Measurements from ENCODE around the gene MET.

The MET gene

DNA sequence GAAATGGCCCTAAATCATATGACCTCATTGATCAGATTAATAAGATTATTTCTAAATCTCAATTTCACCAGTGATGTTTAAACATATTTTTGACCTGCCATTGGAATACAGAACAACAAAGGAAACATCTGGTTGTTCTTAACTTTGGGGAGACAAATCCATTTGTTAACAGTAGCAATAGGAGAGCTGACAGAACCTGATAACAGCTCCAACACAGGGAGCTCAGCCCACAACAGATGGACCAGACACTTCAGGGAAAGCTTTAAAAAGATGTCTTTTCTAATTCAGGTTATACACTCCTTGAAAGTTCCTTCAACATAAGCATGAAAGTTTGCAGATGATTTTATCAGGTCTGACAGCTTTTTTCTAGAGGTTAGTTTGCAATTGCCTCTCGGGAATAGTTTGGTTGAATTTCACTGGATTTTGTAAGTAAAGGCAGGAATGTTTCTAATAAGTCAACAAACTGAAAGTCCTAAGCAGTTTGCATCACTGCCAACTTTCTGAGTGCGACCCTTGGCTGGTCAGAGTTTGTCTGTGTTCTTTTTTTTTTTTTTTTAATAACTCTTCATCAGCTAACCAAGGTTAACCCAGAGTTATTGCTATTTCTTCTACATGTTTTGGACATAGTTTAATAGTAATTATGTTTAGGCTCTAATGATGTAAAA, 6.5 kb upstream of the MET start:
- no peak for DNase-seq (ENCODE audit: low read depth)

GRCh38 chr7:116669769-116670168, 2.2 kb upstream of the MET start:
- no peak for DNase-seq (ENCODE audit: low read depth)

DNA sequence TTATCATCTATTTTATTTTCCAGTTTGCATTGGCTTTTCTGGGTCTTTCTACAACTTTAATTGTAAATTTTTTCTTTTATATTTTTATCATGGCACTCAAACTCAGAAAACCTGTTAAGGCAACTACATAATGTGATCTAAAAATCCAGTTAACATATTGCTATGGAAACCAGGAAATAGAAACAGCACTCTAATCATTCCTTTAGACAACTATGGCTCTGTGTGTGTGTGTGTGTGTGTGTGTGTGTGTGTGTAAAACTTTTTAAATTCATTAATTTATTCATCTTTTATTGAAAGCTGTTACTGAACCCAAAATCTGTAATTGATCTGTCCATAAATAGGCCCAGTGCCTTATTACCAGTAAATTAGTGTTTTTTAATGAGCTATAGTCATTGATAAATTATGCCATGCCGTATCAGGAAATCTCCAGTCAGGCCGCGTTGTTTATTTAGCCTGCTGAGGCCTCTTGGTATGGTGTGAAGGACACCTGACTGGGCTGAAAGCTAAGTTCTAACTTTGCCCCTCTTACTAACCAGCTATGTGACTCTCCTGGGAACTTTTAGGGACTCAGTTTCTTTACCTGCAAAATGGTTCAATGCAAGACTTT, 1.5 kb upstream of the MET start:
- DNase-seq (ENCODE audit: low read depth): no peak

DNA sequence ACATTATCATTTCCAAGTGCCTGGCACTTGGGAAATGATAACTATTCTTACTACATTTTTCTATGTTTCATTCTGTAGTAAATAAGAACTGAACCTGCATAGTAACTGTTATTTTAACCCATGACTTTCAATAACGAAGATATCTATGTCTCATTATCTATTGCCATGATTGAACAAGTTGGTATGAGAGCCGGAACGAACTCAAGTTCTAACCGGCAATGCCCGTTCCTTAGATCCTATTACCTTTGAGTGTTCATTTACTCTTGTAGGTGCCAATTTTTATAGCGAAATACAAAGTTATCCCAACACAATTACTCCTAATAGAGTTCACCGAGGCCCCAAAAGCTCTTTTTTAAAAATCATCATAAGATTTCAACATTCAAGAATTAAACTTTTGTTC, 885 bp upstream of the MET start:
- no peak for DNase-seq (ENCODE audit: low read depth)

DNA sequence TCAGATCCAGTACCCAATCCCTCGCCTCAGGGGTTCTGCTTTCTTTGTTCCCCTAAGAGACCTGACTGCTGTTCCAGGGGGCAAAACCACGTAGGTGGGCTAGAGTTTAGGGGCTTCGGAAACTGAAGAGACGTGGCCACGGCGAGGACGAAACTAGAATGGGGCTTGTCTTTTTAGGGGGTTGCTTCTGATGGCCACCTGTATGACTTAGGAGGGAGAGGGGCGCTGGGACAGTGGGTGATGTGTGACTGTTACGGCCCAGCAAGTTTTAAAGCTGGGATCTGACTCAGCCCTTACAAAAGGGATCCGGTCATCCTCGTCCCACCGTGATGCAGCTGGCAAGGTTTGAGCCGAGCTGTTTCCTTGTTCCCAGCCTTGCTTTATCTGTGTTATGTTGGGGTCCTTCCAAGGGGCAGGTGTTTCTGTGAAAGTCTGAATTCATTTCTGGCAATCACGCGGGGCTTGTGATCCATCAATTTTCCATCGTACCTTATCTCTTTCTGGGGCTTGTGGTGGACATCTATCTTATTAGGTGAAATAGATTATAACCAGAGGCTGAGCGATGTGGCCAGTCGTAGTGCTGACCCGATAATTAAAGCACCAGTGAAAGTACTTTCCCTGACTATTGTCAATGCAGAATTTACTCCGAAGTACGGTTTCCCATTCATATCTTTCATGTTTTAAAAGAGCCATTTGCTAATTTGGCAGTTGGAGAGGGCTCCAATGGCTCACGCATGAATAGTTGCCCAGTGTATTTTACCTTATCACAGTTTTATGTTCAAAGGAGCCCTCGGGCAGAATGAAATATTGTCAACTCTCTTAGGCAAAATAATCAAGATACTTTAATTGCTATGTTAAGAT, 830 bp downstream of the MET start:
- no peak for DNase-seq (ENCODE audit: low read depth)

GRCh38 chr7:116673457-116673865, 1.5 kb downstream of the MET start:
- DNase-seq (ENCODE audit: low read depth): no peak

DNA sequence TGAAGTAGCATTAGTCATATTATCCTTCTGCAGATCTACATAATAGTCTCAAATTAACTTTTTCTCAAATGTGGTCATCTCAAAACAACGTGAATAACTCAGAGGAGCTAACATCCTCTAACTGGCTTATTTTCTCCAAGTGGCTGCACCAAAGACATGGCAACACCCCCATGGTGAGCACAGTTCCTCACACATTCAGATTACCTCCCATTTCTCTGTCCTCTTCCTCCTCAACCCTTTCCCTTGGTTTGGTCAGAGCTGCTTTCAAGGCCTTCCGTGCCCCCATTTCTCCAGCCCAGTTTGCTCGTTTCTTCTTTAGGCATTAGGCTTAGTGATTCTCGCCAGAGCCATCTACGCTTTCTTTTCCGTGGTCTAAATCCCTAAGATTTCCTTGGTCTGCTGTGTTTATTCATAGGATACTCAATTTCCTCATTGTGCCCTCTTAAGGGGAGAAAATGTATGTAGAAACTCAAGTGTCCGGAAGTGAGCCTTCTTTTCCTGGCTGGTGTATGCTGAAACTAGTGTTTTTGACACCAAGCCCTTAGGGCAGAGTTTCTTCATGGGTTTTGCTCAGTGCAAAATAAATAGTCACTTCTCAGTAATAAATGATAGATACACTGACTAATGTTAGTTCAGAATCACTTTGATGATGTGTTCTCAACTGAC, 2.6 kb downstream of the MET start:
- no peak for DNase-seq (ENCODE audit: low read depth)

- DNase-seq (ENCODE audit: low read depth): no peak
Measured at GRCh38 chr7:116675812-116676355, 3.9 kb downstream of the MET start.

- DNase-seq (ENCODE audit: low read depth): no peak
Measured at GRCh38 chr7:116678780-116679179, 6.8 kb downstream of the MET start.

GRCh38 chr7:116679500-116679899, 7.5 kb downstream of the MET start:
- no peak for DNase-seq (ENCODE audit: low read depth)

DNA sequence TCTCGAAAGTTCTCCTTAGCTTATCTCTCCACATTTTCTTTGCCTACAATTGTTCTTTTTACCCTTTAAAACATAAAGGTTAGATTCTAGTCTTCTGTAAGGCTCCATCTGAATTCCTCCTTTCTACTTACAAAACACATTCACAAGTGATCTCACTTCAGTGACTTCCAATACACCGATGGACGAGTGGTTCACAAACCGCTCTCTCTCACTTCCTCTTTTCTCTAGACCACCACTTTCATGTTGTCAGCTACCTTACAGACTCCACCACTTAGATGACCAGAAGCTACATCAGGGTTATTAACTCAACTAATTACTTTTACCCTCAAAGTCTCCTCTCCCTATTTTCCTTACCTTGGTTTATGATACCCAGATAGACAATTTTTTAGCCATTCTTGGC, 11.8 kb downstream of the MET start:
- DNase-seq (ENCODE audit: low read depth): no peak

- DNase-seq (ENCODE audit: low read depth): no peak
Measured at GRCh38 chr7:116686033-116686432, 14.0 kb downstream of the MET start.

DNA sequence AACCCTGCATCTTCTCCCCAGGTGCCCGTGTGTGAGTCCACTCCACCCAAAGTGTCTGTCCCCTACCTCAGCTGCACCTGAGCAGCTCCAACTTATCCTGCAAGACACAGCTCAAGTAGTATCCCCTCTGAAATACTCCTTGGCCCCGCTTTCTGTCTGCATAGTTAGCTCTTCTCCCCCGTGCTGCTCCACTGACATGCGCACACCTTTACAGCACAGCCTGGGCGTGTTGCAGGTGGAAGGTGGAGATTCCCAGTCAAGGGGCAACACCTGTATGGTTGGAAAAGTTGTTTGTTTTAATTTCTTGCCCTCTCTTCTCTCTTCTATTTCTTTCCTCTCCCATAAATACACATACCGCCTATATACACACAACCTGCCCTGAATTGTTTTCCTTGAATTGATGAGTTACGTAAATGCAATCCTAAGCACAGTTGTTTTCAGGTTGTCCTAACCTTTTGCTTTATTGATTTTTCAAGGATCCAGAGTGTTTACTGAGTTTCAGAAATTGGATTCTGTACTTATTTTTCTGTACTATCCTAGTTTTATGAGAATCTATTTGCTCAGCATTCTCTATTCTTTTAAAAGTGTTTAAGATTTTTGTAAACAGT, 14.9 kb downstream of the MET start:
- no peak for DNase-seq (ENCODE audit: low read depth)

DNA sequence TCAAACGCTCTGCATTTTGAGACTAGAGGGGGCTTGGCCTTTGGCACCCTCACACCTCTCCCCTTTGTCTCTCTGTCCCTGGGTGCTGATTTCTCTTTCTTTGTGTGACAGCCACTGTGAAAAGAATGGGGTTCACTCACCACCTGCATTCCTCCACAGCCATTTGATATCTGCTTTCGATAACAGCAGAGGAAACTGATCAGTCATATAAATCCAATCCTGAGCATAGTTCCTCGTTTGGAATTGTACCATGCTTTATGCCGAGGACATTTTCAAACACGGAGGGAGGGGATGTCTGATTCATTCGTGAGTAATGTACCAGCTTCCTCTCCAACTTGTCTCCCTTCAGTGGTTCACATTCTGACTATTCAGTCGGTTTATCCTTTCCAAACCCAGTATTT, 15.8 kb downstream of the MET start:
- peak; percentile 44 for DNase-seq (ENCODE audit: low read depth)

DNA sequence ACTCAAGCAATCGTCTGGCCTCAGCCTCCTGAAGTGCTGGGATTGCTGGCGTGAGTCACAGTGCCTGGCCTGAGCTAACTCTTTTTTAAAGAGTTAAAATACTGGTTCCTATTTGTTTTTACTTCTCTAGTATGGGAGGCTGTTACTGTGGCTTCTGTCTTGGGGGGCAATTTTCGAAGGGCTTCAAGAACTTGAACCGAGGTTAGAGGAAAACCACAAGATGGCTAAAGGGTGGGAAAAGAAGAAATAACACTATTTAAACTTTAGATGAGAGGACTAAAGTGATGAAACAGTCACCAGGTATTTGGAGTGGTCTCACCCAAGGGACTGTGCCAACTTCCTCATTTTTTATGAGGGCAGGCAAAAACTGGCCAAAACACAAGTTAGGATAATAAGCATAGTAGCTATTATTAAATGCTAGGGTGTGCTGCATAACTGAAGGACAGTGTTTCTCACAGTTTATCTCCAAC, 17.8 kb downstream of the MET start:
- DNase-seq (ENCODE audit: low read depth): no peak

DNA sequence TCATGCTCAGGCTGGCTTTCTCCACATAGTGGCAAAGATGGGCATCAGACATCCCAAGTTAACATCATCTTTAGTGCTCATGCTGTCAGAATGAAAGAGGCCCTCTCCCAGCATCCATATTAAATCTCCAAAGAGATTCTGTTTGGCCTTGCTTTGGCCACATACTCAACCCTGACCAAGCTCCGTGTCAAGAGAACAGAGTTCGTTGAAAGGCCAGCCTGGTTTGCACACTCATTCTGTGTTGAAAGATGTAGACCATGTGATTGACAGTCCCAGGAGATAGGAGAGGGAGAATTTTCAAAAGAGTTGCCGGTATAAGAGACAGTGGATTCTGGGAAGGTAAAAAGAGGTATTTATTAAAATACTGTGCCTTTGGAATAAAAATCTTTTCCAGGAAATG, 19.7 kb downstream of the MET start:
- no peak for DNase-seq (ENCODE audit: low read depth)

DNA sequence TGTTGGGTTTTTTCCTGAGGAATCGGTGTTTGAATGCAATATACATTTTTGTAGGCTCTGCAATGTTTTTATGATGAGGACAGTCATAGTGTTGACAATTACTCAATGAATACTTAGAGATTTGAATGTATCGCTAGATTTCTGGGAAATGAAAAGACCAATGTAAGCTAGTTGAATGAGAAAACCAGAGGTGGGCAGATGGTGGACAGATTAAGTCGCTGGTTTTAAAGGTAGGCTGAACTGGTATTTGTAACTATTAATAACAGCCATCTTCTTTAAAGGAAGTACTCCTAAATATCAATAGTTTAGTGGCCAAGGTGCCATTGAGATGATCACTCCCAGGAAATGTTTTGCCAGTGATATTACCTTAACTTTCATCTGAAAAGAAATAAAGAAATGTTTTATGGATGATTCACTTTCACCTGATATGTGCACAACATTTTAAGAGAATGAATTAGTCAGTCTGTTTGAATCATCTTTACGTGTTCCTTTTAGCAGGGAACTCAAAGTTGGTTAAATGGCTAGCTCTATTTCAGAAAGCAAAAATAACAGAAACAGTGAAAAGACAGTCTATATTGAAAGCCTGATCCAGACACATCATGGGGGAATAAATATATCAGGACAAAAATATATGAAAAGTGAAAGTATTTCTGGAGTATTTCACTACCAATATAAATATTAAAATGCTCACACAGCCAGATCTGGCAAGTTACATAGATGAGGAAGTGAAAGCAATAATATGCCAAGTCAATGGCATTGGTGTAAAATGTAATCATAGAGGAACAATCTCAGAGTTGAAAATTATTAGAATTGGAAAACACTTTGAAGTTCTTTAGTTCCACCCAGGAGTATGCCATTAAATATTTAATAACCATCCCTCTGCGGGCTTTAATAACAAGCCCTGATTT, 20.7 kb downstream of the MET start:
- no peak for DNase-seq (ENCODE audit: low read depth)

- DNase-seq (ENCODE audit: low read depth): no peak
Measured at GRCh38 chr7:116696707-116697106, 24.7 kb downstream of the MET start.

DNA sequence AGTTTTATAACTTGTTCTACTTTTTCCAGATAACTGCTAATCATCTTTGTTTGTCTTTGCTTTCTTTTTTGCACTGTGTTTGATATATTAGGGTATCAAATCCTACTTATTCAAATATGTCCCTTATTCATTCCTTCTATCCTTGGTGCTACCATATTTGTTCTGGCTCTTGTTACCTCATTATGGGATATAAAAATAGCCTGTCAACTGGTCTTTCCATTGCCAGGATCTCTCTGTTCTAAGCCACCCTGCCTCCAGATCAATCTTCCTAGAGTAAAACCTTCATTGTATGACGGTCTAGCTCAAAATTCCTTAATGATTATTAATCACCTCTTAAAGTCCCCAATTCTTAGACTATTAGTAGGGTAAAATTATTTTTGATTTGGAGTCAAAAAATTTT, 25.2 kb downstream of the MET start:
- no peak for DNase-seq (ENCODE audit: low read depth)

DNA sequence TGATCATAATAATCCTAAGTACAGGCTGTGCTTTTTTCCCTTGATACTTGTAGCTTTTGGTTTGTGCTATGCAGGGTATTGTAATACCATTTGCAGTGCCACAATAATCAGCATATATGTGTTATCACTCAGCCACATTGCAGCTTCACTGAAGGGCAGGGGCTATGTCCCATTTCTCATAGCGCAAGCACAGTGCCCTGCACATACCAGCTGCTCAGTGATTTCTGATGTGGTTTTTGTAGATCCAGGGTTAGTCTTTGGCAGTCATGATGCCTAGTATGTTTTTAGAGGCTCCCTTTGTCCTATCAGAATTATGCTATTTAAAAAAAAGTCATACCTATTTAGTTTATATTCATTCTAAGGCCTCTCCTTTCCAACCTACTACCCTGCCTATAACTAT, 25.8 kb downstream of the MET start:
- DNase-seq (ENCODE audit: low read depth): no peak

DNA sequence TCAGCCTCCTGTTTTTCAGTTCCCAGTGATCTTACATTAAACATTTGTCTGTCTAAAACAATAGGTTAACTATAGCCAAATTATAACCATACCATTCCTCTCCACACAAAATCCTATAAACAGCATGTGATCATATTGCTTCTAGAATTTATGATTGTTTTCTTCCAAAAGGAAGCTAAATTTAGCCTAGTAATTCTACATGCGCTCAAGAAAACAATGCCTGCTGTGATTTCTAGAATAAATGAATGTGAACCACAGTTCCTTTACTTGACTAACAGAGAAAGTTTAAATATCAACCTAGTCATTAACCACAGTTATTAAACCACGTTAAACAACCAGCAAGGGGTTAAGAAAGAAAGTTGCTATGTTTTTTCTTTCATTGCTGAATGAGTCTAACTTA, 26.4 kb downstream of the MET start:
- DNase-seq (ENCODE audit: low read depth): no peak

Measured in GM04504 (cell line).